GM12878 (cell line): ENCODE measurements around the gene MDGA2. TPM values are rescaled to one million over a fixed set of nuclear protein-coding genes. Genes with fewer than 3 reads are reported as not detected.

Experiments used
- ATAC-seq: fragments of 200-7000 bp; cut with Tn5 transposase; 3 replicates; pipeline ENCODE4 v1.9.1; 2020; ENCODE audit warnings: mild to moderate bottlenecking, moderate library complexity
- BruUV-seq: library from RNA; stranded (reverse); fragments of 400-500 nt; replicated peaks from 2 replicates; lab custom pipeline; 2021; lab: Mats Ljungman, UMichigan
- CTCF ChIA-PET: fragments of 300-600 bp; sonication (Branson Sonifier 250); formaldehyde crosslinking; extraction: SDS; loops from one replicate; lab custom pipeline; 2021; ENCODE audit warnings: inconsistent platforms; lab: Yijun Ruan, JAX
- POLR2A ChIA-PET: fragments of 350-600 bp; formaldehyde crosslinking; extraction: SDS; loops from one replicate; lab custom pipeline; 2021; ENCODE audit warnings: inconsistent platforms; lab: Charles Lee
- RAD21 ChIA-PET: fragments of 300-600 bp; sonication (Branson Sonifier 250); formaldehyde crosslinking; loops from one replicate; lab custom pipeline; 2023; ENCODE audit warnings: antibody characterized with exemption; ENCODE audit not compliant: unreplicated experiment; lab: Charles Lee
- SMC1A ChIA-PET: fragments of 300-600 bp; sonication (Branson Sonifier 250); formaldehyde crosslinking; loops from one replicate; lab custom pipeline; 2023; ENCODE audit not compliant: unreplicated experiment, uncharacterized antibody; lab: Charles Lee
- DNase-seq: peaks from one replicate; pipeline ENCODE4 v3.0.0-alpha.2; 2011; ENCODE audit warnings: low read depth, low spot score
- FAIRE-seq: peaks from 3 replicates; lab custom pipeline; 2011; peaks lifted over from hg19 to GRCh38; lab: Jason Lieb, UNC
- H2AFZ ChIP-seq: 2 replicates; pipeline ENCODE4 v1.6.0; 2011; ENCODE audit warnings: low read depth, low read length, control low read depth; ENCODE audit not compliant: control insufficient read depth
- H3K27ac ChIP-seq: 2 replicates; pipeline ENCODE4 v1.5.1; 2011; ENCODE audit warnings: control low read depth; ENCODE audit not compliant: control insufficient read depth, insufficient read depth
- H3K27me3 ChIP-seq, 2 experiments: replicated peaks in 1 of 2; 2 replicates each; pipeline versions ENCODE4 v1.6.0 to v1.6.1; 2011; ENCODE audit warnings: low read length in 1 of 2; ENCODE audit not compliant: control insufficient read depth in 2 of 2, insufficient read depth in 2 of 2
- H3K36me3 ChIP-seq, 2 experiments: 2 replicates each; pipeline ENCODE4 v1.5.1; 2011; ENCODE audit warnings: low read length in 1 of 2; ENCODE audit not compliant: control insufficient read depth in 2 of 2, insufficient read depth in 2 of 2
- H3K4me1 ChIP-seq: 2 replicates; pipeline ENCODE4 v1.6.1; 2011; ENCODE audit warnings: mild to moderate bottlenecking, low read length, moderate library complexity, mixed read lengths; ENCODE audit not compliant: control insufficient read depth, insufficient read depth
- H3K4me2 ChIP-seq: 2 replicates; pipeline ENCODE4 v1.6.0; 2011; ENCODE audit warnings: control low read depth; ENCODE audit not compliant: control insufficient read depth, insufficient read depth
- H3K4me3 ChIP-seq: fragments of 200-600 bp; sonication (generic); 2 replicates; pipeline ENCODE4 v1.5.1; 2016
- H3K79me2 ChIP-seq: 2 replicates; pipeline ENCODE4 v1.6.0; 2011; ENCODE audit warnings: low read length; ENCODE audit not compliant: control insufficient read depth, insufficient read depth
- H3K9ac ChIP-seq: 2 replicates; pipeline ENCODE4 v1.8.0; 2011; ENCODE audit warnings: low read length, control low read depth, mixed read lengths; ENCODE audit not compliant: control insufficient read depth, insufficient read depth
- H3K9me3 ChIP-seq: replicated peaks from 3 replicates; pipeline ENCODE4 v1.5.1; 2011; ENCODE audit warnings: mild to moderate bottlenecking, low read length; ENCODE audit not compliant: control insufficient read depth, insufficient read depth
- H4K20me1 ChIP-seq: 2 replicates; pipeline ENCODE4 v1.6.0; 2011; ENCODE audit not compliant: control insufficient read depth, insufficient read depth
- BMI1 ChIP-seq: fragments of 450-650 bp; IDR thresholded peaks from 2 replicates; pipeline ENCODE4 v1.6.1; 2016; ENCODE audit warnings: mild to moderate bottlenecking, moderate library complexity, borderline replicate concordance
- IKZF2 ChIP-seq, 2 experiments: fragments of 450-650 bp; IDR thresholded peaks; 2 replicates each; pipeline ENCODE4 v1.6.1; 2017; ENCODE audit warnings: mild to moderate bottlenecking in 2 of 2, moderate library complexity in 2 of 2
- IRF4 ChIP-seq: IDR thresholded peaks from 2 replicates; pipeline ENCODE4 v1.6.1; 2011; ENCODE audit warnings: low read depth, low read length
- MXI1 ChIP-seq: fragments of 150-350 bp; IDR thresholded peaks from 2 replicates; pipeline ENCODE4 v1.6.1; 2011; ENCODE audit warnings: low read depth, mild to moderate bottlenecking, inconsistent platforms, low read length, improper control_type of control experiment
- MYB ChIP-seq: fragments of 150-350 bp; IDR thresholded peaks from 2 replicates; pipeline ENCODE4 v1.6.1; 2014; ENCODE audit warnings: mild to moderate bottlenecking, low read depth, low read length, borderline replicate concordance
- MYC ChIP-seq: IDR thresholded peaks from 2 replicates; pipeline ENCODE4 v1.6.1; 2011; ENCODE audit warnings: mild to moderate bottlenecking, low read length, moderate library complexity, inconsistent platforms; ENCODE audit not compliant: insufficient read depth, insufficient replicate concordance, insufficient read length, severe bottlenecking
- NFYB ChIP-seq: IDR thresholded peaks from 2 replicates; pipeline ENCODE4 v1.6.1; 2011; ENCODE audit warnings: low read depth, mild to moderate bottlenecking, low read length, improper control_type of control experiment, moderate library complexity; ENCODE audit not compliant: insufficient read depth
- POLR2AphosphoS2 ChIP-seq: IDR thresholded peaks from 2 replicates; pipeline ENCODE4 v1.6.1; 2011; ENCODE audit warnings: low read depth, mild to moderate bottlenecking, low read length, improper control_type of control experiment, moderate library complexity
- TAF1 ChIP-seq: IDR thresholded peaks from 2 replicates; pipeline ENCODE4 v1.6.1; 2011; ENCODE audit warnings: mild to moderate bottlenecking, low read depth, low read length, borderline replicate concordance
- TCF7 ChIP-seq: IDR thresholded peaks from 2 replicates; pipeline ENCODE4 v1.6.1; 2014; ENCODE audit warnings: antibody characterized with exemption, borderline replicate concordance
- YBX1 ChIP-seq: fragments of 450-650 bp; IDR thresholded peaks from 2 replicates; pipeline ENCODE4 v1.6.1; 2016; ENCODE audit warnings: antibody characterized with exemption
- ZNF207 ChIP-seq: fragments of 450-650 bp; IDR thresholded peaks from 2 replicates; pipeline ENCODE4 v1.6.1; 2014; ENCODE audit warnings: antibody characterized with exemption, mild to moderate bottlenecking, borderline replicate concordance
- ZNF24 ChIP-seq: fragments of 450-650 bp; IDR thresholded peaks from 2 replicates; pipeline ENCODE4 v1.6.1; 2017; ENCODE audit warnings: antibody characterized with exemption, mild to moderate bottlenecking
- ZNF274 ChIP-seq: IDR thresholded peaks from one replicate; pipeline ENCODE4 v1.8.0; 2011; ENCODE audit not compliant: insufficient read length, insufficient read depth
- WGBS: methylation state at CpG from one replicate; pipeline ENCODE4 v1.1.6; 2016; ENCODE audit warnings: low lambda C conversion rate; ENCODE audit not compliant: insufficient replicate concordance, insufficient coverage; ENCODE audit errors: missing lambda C conversion rate; 5-methylcytosine and 5-hydroxymethylcytosine counted together
- in situ Hi-C: fragments of 300-500 bp; cut with MboI; formaldehyde crosslinking; loops from 9 replicates; pipeline ENCODE4 v1.14.3; 2018; ENCODE audit warnings: mixed read lengths
- intact Hi-C: fragments of 100-400 bp; cut with micrococcal nuclease; formaldehyde crosslinking; loops from one replicate; pipeline ENCODE4 v1.14.2; 2022; ENCODE audit not compliant: unreplicated experiment
- polyA plus RNA-seq, 11 experiments: library from polyadenylated mRNA; depleted of rRNA in 4 of 11; unstranded in 6 of 11; stranded (reverse) in 5 of 11; fragments of >200 nt; fragmentation: Nextera tagmentation in 4 of 11; fragmentation: Illumina TruSeq in 1 of 11; extraction: Ambion mirVana in 4 of 11; extraction: Trizol in 1 of 11; gene quantifications; 1 replicate in 1 of 11; 2 replicates in 10 of 11; pipeline versions ENCODE4 v1.2.1 to v1.2.3, GENCODE V29; 2011 to 2016; ENCODE audit warnings: inconsistent platforms in 2 of 11, missing spikeins in 2 of 11, low read depth in 1 of 11
- total RNA-seq, 4 experiments: library from RNA; depleted of rRNA in 3 of 4; stranded (reverse); fragments of >200 nt in 3 of 4; fragmentation: Illumina TruSeq in 1 of 4; extraction: Trizol in 1 of 4; gene quantifications; 2 replicates each; pipeline versions ENCODE4 v1.2.1 to v1.2.3, GENCODE V29; 2013 to 2021
- TF ChIP-seq, protein P1 (sequence below): fragments of 450-650 bp; formaldehyde crosslinking; IDR thresholded peaks from 2 replicates; pipeline ENCODE4 v1.4.0; 2020; ENCODE audit warnings: mild to moderate bottlenecking, moderate library complexity
- TF ChIP-seq, protein P2 (sequence below): fragments of 450-650 bp; IDR thresholded peaks from 2 replicates; pipeline ENCODE4 v1.6.1; 2016; ENCODE audit warnings: mild to moderate bottlenecking
- TF ChIP-seq, protein P3 (sequence below): fragments of 450-650 bp; IDR thresholded peaks from 2 replicates; pipeline ENCODE4 v1.6.1; 2018; ENCODE audit warnings: mild to moderate bottlenecking, low read depth, moderate library complexity; ENCODE audit not compliant: partially characterized antibody

The MDGA2 gene
- total and polyA plus RNA-seq, 10 of the 15 experiments (the other 5 are each of a cell fraction or from before 2014, with no cell fraction given): not detected

DNA sequence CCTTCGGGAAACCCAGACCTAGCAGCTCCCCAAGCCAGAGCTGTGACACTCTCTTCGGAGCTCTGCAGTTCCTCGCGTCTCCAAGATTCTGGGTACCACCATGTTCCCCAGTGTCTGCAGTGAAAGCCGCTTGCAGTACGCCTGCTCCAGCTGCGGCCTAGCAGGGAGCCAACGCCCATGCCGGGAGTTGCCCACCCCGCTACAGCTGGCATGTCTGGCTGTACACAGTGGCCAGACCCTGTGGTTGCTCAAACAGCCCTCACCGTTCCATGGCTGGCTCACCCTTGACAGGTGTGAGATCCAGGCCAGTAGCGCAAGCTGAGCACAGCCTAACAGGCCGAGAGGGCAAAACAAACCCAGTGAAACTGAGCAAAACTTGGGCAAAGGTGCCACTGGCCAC, 520.0 kb downstream of the MDGA2 start (continued):
- TF ChIP-seq, protein P1, sequence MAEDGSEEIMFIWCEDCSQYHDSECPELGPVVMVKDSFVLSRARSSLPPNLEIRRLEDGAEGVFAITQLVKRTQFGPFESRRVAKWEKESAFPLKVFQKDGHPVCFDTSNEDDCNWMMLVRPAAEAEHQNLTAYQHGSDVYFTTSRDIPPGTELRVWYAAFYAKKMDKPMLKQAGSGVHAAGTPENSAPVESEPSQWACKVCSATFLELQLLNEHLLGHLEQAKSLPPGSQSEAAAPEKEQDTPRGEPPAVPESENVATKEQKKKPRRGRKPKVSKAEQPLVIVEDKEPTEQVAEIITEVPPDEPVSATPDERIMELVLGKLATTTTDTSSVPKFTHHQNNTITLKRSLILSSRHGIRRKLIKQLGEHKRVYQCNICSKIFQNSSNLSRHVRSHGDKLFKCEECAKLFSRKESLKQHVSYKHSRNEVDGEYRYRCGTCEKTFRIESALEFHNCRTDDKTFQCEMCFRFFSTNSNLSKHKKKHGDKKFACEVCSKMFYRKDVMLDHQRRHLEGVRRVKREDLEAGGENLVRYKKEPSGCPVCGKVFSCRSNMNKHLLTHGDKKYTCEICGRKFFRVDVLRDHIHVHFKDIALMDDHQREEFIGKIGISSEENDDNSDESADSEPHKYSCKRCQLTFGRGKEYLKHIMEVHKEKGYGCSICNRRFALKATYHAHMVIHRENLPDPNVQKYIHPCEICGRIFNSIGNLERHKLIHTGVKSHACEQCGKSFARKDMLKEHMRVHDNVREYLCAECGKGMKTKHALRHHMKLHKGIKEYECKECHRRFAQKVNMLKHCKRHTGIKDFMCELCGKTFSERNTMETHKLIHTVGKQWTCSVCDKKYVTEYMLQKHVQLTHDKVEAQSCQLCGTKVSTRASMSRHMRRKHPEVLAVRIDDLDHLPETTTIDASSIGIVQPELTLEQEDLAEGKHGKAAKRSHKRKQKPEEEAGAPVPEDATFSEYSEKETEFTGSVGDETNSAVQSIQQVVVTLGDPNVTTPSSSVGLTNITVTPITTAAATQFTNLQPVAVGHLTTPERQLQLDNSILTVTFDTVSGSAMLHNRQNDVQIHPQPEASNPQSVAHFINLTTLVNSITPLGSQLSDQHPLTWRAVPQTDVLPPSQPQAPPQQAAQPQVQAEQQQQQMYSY (CRISPR knock-in tag): no peak
- no peak for TF ChIP-seq NFYB
- TF ChIP-seq MXI1: no peak
- TF ChIP-seq YBX1: no peak
- TF ChIP-seq IRF4: no peak
- TF ChIP-seq ZNF207: no peak
- TF ChIP-seq POLR2AphosphoS2: no peak
- TF ChIP-seq MYC: no peak
- TF ChIP-seq IKZF2 (IDR thresholded peaks at IDR 0.05): no peak
- TF ChIP-seq TAF1: no peak

DNA sequence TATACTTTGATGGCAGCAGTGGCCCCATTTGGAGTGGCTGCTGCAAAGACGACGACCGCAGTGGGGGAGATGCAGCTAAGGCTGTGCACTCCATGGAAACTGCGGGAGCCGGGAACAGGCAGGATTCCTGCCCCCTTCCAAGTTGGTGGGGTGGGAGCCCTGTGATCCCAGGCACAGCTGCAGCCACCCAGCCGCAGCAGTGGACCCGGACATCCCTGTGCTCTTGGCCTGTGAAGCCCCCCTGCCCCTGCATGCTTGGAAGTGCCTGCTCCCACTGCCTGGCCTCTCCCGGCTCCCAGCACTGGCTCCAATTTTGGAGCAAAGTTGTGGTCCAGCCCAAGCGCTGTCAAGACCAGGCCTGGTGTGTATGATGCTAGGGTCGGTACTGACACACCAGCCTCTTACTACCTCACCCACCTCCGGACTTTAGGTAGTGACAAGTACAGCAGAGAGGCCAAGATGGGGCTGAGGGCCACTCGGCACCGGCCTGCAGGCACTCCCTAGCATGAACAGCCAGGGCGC, 521.1 kb downstream of the MDGA2 start:
- FAIRE-seq: no peak
- in situ Hi-C loops: no loop called here
- BruUV-seq: no TSS peak
- no peak overlapping the region for H3K4me2 ChIP-seq
- ChIA-PET POLR2A (no interaction called here), CTCF (no interaction called here), SMC1A (interaction anchor here (0.8 kb wide), 1 partner anchor 9 kb away, joined by 4 read pairs; no protein-coding TSS in a partner anchor), RAD21 (no interaction called here)
- H3K36me3 ChIP-seq: no peaks in the 10 kb centered on the region
- H3K4me1 ChIP-seq: no peaks in the 10 kb centered on the region
- 46% methylated on average over 12 of the region's 14 CpGs for WGBS
- no peaks in the 10 kb centered on the region for H3K27me3 ChIP-seq
- H3K4me3 ChIP-seq: no peak overlapping the region
- intact Hi-C loops: no loop called here
- H4K20me1 ChIP-seq: no peaks in the 10 kb centered on the region
- no peak for ATAC-seq
- no peak overlapping the region for H3K9ac ChIP-seq
- no peak overlapping the region for H3K27ac ChIP-seq
- no peak for DNase-seq
- H3K79me2 ChIP-seq: no peaks in the 10 kb centered on the region
- H3K9me3 ChIP-seq: no peaks in the 10 kb centered on the region
- H2AFZ ChIP-seq: no peak overlapping the region
- TF ChIP-seq, protein P2, sequence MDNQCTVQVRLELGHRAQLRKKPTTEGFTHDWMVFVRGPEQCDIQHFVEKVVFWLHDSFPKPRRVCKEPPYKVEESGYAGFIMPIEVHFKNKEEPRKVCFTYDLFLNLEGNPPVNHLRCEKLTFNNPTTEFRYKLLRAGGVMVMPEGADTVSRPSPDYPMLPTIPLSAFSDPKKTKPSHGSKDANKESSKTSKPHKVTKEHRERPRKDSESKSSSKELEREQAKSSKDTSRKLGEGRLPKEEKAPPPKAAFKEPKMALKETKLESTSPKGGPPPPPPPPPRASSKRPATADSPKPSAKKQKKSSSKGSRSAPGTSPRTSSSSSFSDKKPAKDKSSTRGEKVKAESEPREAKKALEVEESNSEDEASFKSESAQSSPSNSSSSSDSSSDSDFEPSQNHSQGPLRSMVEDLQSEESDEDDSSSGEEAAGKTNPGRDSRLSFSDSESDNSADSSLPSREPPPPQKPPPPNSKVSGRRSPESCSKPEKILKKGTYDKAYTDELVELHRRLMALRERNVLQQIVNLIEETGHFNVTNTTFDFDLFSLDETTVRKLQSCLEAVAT: no peak
- no peak for TF ChIP-seq ZNF274
- no peak for TF ChIP-seq TCF7
- TF ChIP-seq MYB: no peak
- no peak for TF ChIP-seq BMI1
- TF ChIP-seq, protein P3, sequence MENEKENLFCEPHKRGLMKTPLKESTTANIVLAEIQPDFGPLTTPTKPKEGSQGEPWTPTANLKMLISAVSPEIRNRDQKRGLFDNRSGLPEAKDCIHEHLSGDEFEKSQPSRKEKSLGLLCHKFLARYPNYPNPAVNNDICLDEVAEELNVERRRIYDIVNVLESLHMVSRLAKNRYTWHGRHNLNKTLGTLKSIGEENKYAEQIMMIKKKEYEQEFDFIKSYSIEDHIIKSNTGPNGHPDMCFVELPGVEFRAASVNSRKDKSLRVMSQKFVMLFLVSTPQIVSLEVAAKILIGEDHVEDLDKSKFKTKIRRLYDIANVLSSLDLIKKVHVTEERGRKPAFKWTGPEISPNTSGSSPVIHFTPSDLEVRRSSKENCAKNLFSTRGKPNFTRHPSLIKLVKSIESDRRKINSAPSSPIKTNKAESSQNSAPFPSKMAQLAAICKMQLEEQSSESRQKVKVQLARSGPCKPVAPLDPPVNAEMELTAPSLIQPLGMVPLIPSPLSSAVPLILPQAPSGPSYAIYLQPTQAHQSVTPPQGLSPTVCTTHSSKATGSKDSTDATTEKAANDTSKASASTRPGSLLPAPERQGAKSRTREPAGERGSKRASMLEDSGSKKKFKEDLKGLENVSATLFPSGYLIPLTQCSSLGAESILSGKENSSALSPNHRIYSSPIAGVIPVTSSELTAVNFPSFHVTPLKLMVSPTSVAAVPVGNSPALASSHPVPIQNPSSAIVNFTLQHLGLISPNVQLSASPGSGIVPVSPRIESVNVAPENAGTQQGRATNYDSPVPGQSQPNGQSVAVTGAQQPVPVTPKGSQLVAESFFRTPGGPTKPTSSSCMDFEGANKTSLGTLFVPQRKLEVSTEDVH: no peak
- no peak for TF ChIP-seq ZNF24
